Endothelial cell of umbilical vein (primary cell): ENCODE data around the gene RBMS1. TPM values are rescaled to one million over a fixed set of nuclear protein-coding genes. Genes with fewer than 3 reads are reported as not detected.

ENCODE experiments used
- BruUV-seq: library from RNA; stranded (reverse); fragments of 400-500 nt; replicated peaks from 2 replicates; lab custom pipeline; 2021; lab: Mats Ljungman, UMichigan
- CTCF ChIA-PET: fragments of 300-600, 350-600 bp; sonication (Branson Sonifier 250); formaldehyde crosslinking; loops from one replicate; lab custom pipeline; 2021; ENCODE audit warnings: antibody characterized with exemption, inconsistent platforms; lab: Charles Lee
- POLR2A ChIA-PET: fragments of 300-600, 350-600 bp; sonication (Branson Sonifier 250); formaldehyde crosslinking; loops from one replicate; lab custom pipeline; 2021; ENCODE audit warnings: antibody characterized with exemption, inconsistent platforms; lab: Charles Lee
- DNase-seq: peaks from one replicate; pipeline ENCODE4 v3.0.0-alpha.2; 2011; ENCODE audit warnings: low read depth, low spot score
- FAIRE-seq: peaks from 2 replicates; lab custom pipeline; 2011; peaks lifted over from hg19 to GRCh38; lab: Jason Lieb, UNC
- H2AFZ ChIP-seq: 2 replicates; pipeline ENCODE4 v1.6.0; 2012; ENCODE audit warnings: low read depth, low read length, control low read depth, inconsistent platforms
- H3K27ac ChIP-seq: 2 replicates; pipeline ENCODE4 v1.5.1; 2011; ENCODE audit warnings: low read depth, mild to moderate bottlenecking, control low read depth, low read length, moderate library complexity; ENCODE audit not compliant: insufficient read depth
- H3K27me3 ChIP-seq, 2 experiments: 2 replicates each; pipeline versions ENCODE4 v1.6.0 to v1.6.1; 2011; ENCODE audit warnings: low read length in 2 of 2, mixed read lengths in 1 of 2; ENCODE audit not compliant: control insufficient read depth in 2 of 2, insufficient read depth in 2 of 2
- H3K36me3 ChIP-seq, 2 experiments: 2 replicates in 1 of 2; 3 replicates in 1 of 2; pipeline ENCODE4 v1.5.1; 2011; ENCODE audit warnings: low read length in 2 of 2, mild to moderate bottlenecking in 1 of 2, moderate library complexity in 1 of 2; ENCODE audit not compliant: control insufficient read depth in 2 of 2, insufficient read depth in 2 of 2; ENCODE audit errors: extremely low read depth in 1 of 2
- H3K4me1 ChIP-seq: 3 replicates; pipeline ENCODE4 v1.5.1; 2011; ENCODE audit warnings: mild to moderate bottlenecking, low read length; ENCODE audit not compliant: control insufficient read depth, insufficient read depth; ENCODE audit errors: extremely low read depth
- H3K4me2 ChIP-seq: 2 replicates; pipeline ENCODE4 v1.6.1; 2011; ENCODE audit warnings: low read length, control low read depth, mixed read lengths; ENCODE audit not compliant: insufficient read depth
- H3K4me3 ChIP-seq, 3 experiments: fragments of 200-600 bp in 1 of 3; sonication (generic), shearing (Covaris generic) in 1 of 3; replicated peaks in 1 of 3; 2 replicates each; pipeline ENCODE4 v1.5.1; 2011 to 2016; ENCODE audit warnings: control low read depth in 3 of 3, low read length in 3 of 3, mild to moderate bottlenecking in 2 of 3, inconsistent platforms in 1 of 3, low read depth in 1 of 3, moderate library complexity in 1 of 3; ENCODE audit not compliant: insufficient read depth in 1 of 3
- H3K79me2 ChIP-seq: 2 replicates; pipeline ENCODE4 v1.6.0; 2012; ENCODE audit warnings: low read length, inconsistent platforms; ENCODE audit not compliant: control insufficient read depth, insufficient read depth
- H3K9ac ChIP-seq: replicated peaks from 2 replicates; pipeline ENCODE3; 2011; ENCODE audit warnings: low read length, control low read depth; ENCODE audit not compliant: insufficient read depth; ENCODE audit errors: extremely low read depth
- H3K9me1 ChIP-seq: replicated peaks from 3 replicates; pipeline ENCODE4 v1.6.0; 2011; ENCODE audit warnings: mild to moderate bottlenecking, low read length; ENCODE audit not compliant: control insufficient read depth, insufficient read depth; ENCODE audit errors: extremely low read depth
- H3K9me3 ChIP-seq: replicated peaks from 2 replicates; pipeline ENCODE4 v1.5.1; 2012; ENCODE audit warnings: low read length, inconsistent platforms; ENCODE audit not compliant: control insufficient read depth, insufficient read depth
- H4K20me1 ChIP-seq: replicated peaks from 2 replicates; pipeline ENCODE3; 2011; ENCODE audit warnings: mild to moderate bottlenecking, low read length; ENCODE audit not compliant: control insufficient read depth, insufficient read depth; ENCODE audit errors: extremely low read depth
- CTCF ChIP-seq, 2 donors: IDR thresholded peaks; 1 replicate in 1 of 2; 2 replicates in 1 of 2; pipeline ENCODE4 v1.5.1; 2011; ENCODE audit warnings: low read length in 2 of 2, mild to moderate bottlenecking in 2 of 2, moderate library complexity in 2 of 2, control low read depth in 1 of 2, inconsistent platforms in 1 of 2, low read depth in 1 of 2; ENCODE audit not compliant: insufficient read depth in 1 of 2; ENCODE audit errors: extremely low read depth in 1 of 2
- EZH2 ChIP-seq: IDR thresholded peaks from 2 replicates; pipeline ENCODE4 v1.6.1; 2012; ENCODE audit warnings: borderline replicate concordance, low read depth, mild to moderate bottlenecking, moderate library complexity, low read length, inconsistent platforms; ENCODE audit not compliant: severe bottlenecking
- FOS ChIP-seq: IDR thresholded peaks from 2 replicates; pipeline ENCODE4 v1.6.1; 2011; ENCODE audit warnings: mild to moderate bottlenecking, low read length, moderate library complexity, borderline replicate concordance; ENCODE audit not compliant: insufficient read depth
- GATA2 ChIP-seq: IDR thresholded peaks from 2 replicates; pipeline ENCODE4 v1.7.0; 2011; ENCODE audit warnings: low read depth, mild to moderate bottlenecking, moderate library complexity, mixed read lengths, low read length; ENCODE audit not compliant: insufficient read length, insufficient read depth
- JUN ChIP-seq: IDR thresholded peaks from 2 replicates; pipeline ENCODE4 v1.6.1; 2011; ENCODE audit warnings: borderline replicate concordance, low read depth; ENCODE audit not compliant: insufficient read length, insufficient read depth
- MYC ChIP-seq: IDR thresholded peaks from one replicate; pipeline ENCODE4 v1.6.1; 2011; ENCODE audit warnings: mild to moderate bottlenecking, low read depth, low read length
- POLR2A ChIP-seq: IDR thresholded peaks from 2 replicates; pipeline ENCODE4 v1.6.1; 2012; ENCODE audit warnings: low read depth, mild to moderate bottlenecking, control low read depth, low read length
- POLR2AphosphoS5 ChIP-seq: IDR thresholded peaks from 2 replicates; pipeline ENCODE4 v1.6.1; 2012; ENCODE audit warnings: low read depth, mild to moderate bottlenecking, control low read depth, low read length, moderate library complexity; ENCODE audit not compliant: insufficient read depth
- dilution Hi-C: fragments of 300-500 bp; cut with MboI; formaldehyde crosslinking; loops from one replicate; pipeline ENCODE4 v1.15.0; 2019; ENCODE audit warnings: low sequenced_read_pairs; ENCODE audit not compliant: extremely low pct_ligation_motif_present
- intact Hi-C: fragments of 100-400 bp; cut with micrococcal nuclease; formaldehyde crosslinking; loops from one replicate; pipeline ENCODE4 v1.10.0; 2022
- polyA plus RNA-seq, 4 experiments: library from polyadenylated mRNA; depleted of rRNA in 3 of 4; stranded (reverse) in 3 of 4; unstranded in 1 of 4; fragments of >200 nt; gene quantifications; 2 replicates each; pipeline versions ENCODE4 v1.2.1 to v1.2.3, GENCODE V29; 2011 to 2012; ENCODE audit warnings: missing spikeins in 1 of 4
- total RNA-seq: library from RNA; stranded (reverse); gene quantifications from 2 replicates; pipeline ENCODE4 v1.2.3, GENCODE V29; 2021
- TF ChIP-seq, protein P1 (sequence below): IDR thresholded peaks from 2 replicates; pipeline ENCODE4 v1.6.1; 2011; ENCODE audit not compliant: insufficient read depth, insufficient read length

The RBMS1 gene
- total and polyA plus RNA-seq, 2 donors (not counting 3 experiments of a cell fraction or from before 2014, with no cell fraction given): 60.0 to 93.3 TPM

DNA sequence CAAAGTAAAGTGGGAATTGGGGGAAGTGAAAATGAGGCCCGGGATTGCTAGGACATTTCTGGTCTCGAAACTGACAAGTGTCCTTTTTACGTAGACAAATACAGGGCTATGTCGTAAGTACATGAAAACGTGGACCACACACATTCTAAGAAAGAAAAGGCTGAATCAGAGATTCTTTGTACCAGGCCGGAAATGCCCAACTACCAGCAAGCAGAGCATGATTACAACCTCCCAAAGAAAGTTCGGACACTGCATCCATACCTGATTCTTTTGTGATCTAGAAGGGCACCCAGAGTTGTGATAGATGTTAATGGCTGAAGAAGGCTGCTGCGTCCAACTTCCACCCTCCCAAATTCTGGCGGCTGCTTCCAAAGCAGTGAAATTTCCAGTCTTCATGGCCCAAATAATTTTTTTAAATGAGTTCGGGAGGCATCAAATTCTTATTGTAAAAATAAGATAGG, 1.7 kb downstream of the RBMS1 start:
- TSS peak; percentile 32 for BruUV-seq

More for the DNA sequence above, 1.7 kb downstream of the RBMS1 start:
- Histone ChIP-seq H3K4me1 (peaks cover 25% of the 10 kb centered on the region), H2AFZ (peak overlapping the region; percentile 48), H3K9ac (peak overlapping the region; percentile 96), H3K27ac (peak overlapping the region; percentile 89), H3K4me2 (peak overlapping the region; percentile 93), H3K79me2 (peaks cover 62% of the 10 kb centered on the region), H4K20me1 (peaks cover 3% of the 10 kb centered on the region), H3K27me3 (no peaks in the 10 kb centered on the region), H3K9me1 (no peaks in the 10 kb centered on the region), H3K9me3 (no peaks in the 10 kb centered on the region), H3K36me3 (no peaks in the 10 kb centered on the region), H3K4me3 (peak overlapping the region; percentile 98 to 100 (median 99))
- DNase-seq: peak; percentile 65
- POLR2A ChIA-PET: no interaction called here
- FAIRE-seq: peak; percentile 78
- CTCF ChIA-PET: interaction anchor here (0.7 to 1.5 kb wide), 4 partner anchors 63 to 478 kb away, joined by 3 to 11 read pairs (median 4); no protein-coding TSS in a partner anchor
- intact Hi-C loops: loop anchor here (1.0 to 5.0 kb wide), 10 partner anchors 37 to 478 kb away; no protein-coding TSS in a partner anchor
- dilution Hi-C loops: no loop called here
- TF ChIP-seq POLR2AphosphoS5: no peak
- TF ChIP-seq CTCF (IDR thresholded peaks at IDR 0.05; ENCODE audit: extremely low read depth in 1 of 2, insufficient read depth in 1 of 2, low read depth in 1 of 2, low read length in 2 of 2): no peak
- TF ChIP-seq EZH2: no peak
- TF ChIP-seq GATA2: no peak
- TF ChIP-seq, protein P1, sequence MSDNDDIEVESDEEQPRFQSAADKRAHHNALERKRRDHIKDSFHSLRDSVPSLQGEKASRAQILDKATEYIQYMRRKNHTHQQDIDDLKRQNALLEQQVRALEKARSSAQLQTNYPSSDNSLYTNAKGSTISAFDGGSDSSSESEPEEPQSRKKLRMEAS: no peak
- no peak for TF ChIP-seq MYC
- no peak for TF ChIP-seq JUN
- no peak for TF ChIP-seq POLR2A
- no peak for TF ChIP-seq FOS
